Measurements from ENCODE around the gene DNER.
"Not testable (repeated sequence)": the region's sequence is repeated elsewhere in the genome, so short reads cannot be mapped to it uniquely, and the experiment has no call there.

The DNER gene

GRCh38 chr2:229571243-229571642 lies 143.1 kb downstream of the DNER start:
- DNase-seq (ENCODE audit: low read depth in 2 of 2) = no peak

GRCh38 chr2:229566370-229566769 lies 148.0 kb downstream of the DNER start:
- DNase-seq (ENCODE audit: low read depth in 2 of 2) = no peak

GRCh38 chr2:229564300-229564907 lies 150.0 kb downstream of the DNER start:
- no peak for DNase-seq (ENCODE audit: low read depth in 2 of 2)

- no peak for DNase-seq (ENCODE audit: low read depth in 2 of 2)
These were observed 151.0 kb downstream of the DNER start for GRCh38 chr2:229563388-229563787.

- DNase-seq (ENCODE audit: low read depth in 2 of 2) = no peak
These were observed 151.8 kb downstream of the DNER start for GRCh38 chr2:229562472-229563127.

GRCh38 chr2:229559986-229560385 lies 154.4 kb downstream of the DNER start:
- DNase-seq (ENCODE audit: low read depth in 2 of 2) = no peak

GRCh38 chr2:229553091-229553490 lies 161.3 kb downstream of the DNER start:
- DNase-seq (ENCODE audit: low read depth in 2 of 2) = no peak

- DNase-seq (ENCODE audit: low read depth in 2 of 2) = no peak
These were observed 171.0 kb downstream of the DNER start for GRCh38 chr2:229543176-229543873.

GRCh38 chr2:229539628-229540027 lies 174.7 kb downstream of the DNER start:
- DNase-seq (ENCODE audit: low read depth in 2 of 2) = no peak

GRCh38 chr2:229531594-229531993 lies 182.8 kb downstream of the DNER start:
- no peak for DNase-seq (ENCODE audit: low read depth in 2 of 2)

GRCh38 chr2:229530434-229530833 lies 183.9 kb downstream of the DNER start:
- DNase-seq (ENCODE audit: low read depth in 2 of 2) = no peak

GRCh38 chr2:229528846-229529245 lies 185.5 kb downstream of the DNER start:
- DNase-seq (ENCODE audit: low read depth in 2 of 2) = no peak

- DNase-seq (ENCODE audit: low read depth in 2 of 2) = no peak
These were observed 187.4 kb downstream of the DNER start for GRCh38 chr2:229526951-229527350.

GRCh38 chr2:229524799-229525198 lies 189.6 kb downstream of the DNER start:
- DNase-seq (ENCODE audit: low read depth in 2 of 2) = no peak

GRCh38 chr2:229523663-229524062 lies 190.7 kb downstream of the DNER start:
- no peak for DNase-seq (ENCODE audit: low read depth in 2 of 2)

- DNase-seq (ENCODE audit: low read depth in 2 of 2) = no peak
These were observed 192.8 kb downstream of the DNER start for GRCh38 chr2:229521576-229521975.

- DNase-seq (ENCODE audit: low read depth in 2 of 2) = no peak
These were observed 193.7 kb downstream of the DNER start for GRCh38 chr2:229520691-229521096.

GRCh38 chr2:229519655-229520430 lies 194.5 kb downstream of the DNER start:
- no peak for DNase-seq (ENCODE audit: low read depth in 2 of 2)

GRCh38 chr2:229514273-229514895 lies 200.0 kb downstream of the DNER start:
- DNase-seq (ENCODE audit: low read depth in 2 of 2) = no peak

GRCh38 chr2:229511524-229511923 lies 202.8 kb downstream of the DNER start:
- no peak for DNase-seq (ENCODE audit: low read depth in 2 of 2)

GRCh38 chr2:229506699-229507098 lies 207.7 kb downstream of the DNER start:
- not testable (repeated sequence) for DNase-seq (ENCODE audit: low read depth in 2 of 2)

Measured in stimulated activated CD4-positive, alpha-beta T cell treated with anti-CD3 and anti-CD28 coated beads, Interleukin-1b, Interleukin-23, amount 100 ng/mL, for 4 hours (primary cell).